HepG2 (cell line): ENCODE results near the gene RPS8. TPM values are rescaled to one million over a fixed set of nuclear protein-coding genes. Genes with fewer than 3 reads are reported as not detected.

ENCODE experiments used
- DBP ChIP-seq: sonication (generic); formaldehyde crosslinking; IDR thresholded peaks from 2 replicates; pipeline ENCODE4 v1.4.0; 2020; ENCODE audit warnings: missing genetic modification reagents; ENCODE audit errors: not compliant biosample characterization
- KMT2B ChIP-seq: IDR thresholded peaks from 2 replicates; pipeline ENCODE4 v1.6.1; 2016; ENCODE audit warnings: missing genetic modification reagents, missing compliant biosample characterization
- MAX ChIP-seq: IDR thresholded peaks from 2 replicates; pipeline ENCODE4 v1.6.1; 2012; ENCODE audit warnings: inconsistent platforms
- PAF1 ChIP-seq: IDR thresholded peaks from 2 replicates; pipeline ENCODE4 v1.6.1; 2016; ENCODE audit warnings: missing genetic modification reagents, missing compliant biosample characterization
- POLR2G ChIP-seq: fragments of 200-400 bp; formaldehyde crosslinking; IDR thresholded peaks from 2 replicates; pipeline ENCODE4 v1.6.1; 2018; ENCODE audit warnings: mild to moderate bottlenecking, low read depth, low read length, moderate library complexity
- RBAK ChIP-seq: sonication (generic); formaldehyde crosslinking; IDR thresholded peaks from 2 replicates; pipeline ENCODE4 v1.5.1; 2020; ENCODE audit warnings: mild to moderate bottlenecking, missing genetic modification reagents
- SCMH1 ChIP-seq: sonication (generic); formaldehyde crosslinking; IDR thresholded peaks from 2 replicates; pipeline ENCODE4 v1.9.0; 2021; ENCODE audit warnings: missing genetic modification reagents, mild to moderate bottlenecking, borderline replicate concordance
- TEAD3 ChIP-seq: optimal IDR thresholded peaks from 2 replicates; pipeline ENCODE3; 2016; ENCODE audit warnings: borderline replicate concordance
- ZBTB34 ChIP-seq: sonication (generic); formaldehyde crosslinking; IDR thresholded peaks from 2 replicates; pipeline ENCODE4 v1.8.0; 2022; ENCODE audit warnings: mild to moderate bottlenecking, missing genetic modification reagents
- ZNF101 ChIP-seq: sonication (generic); formaldehyde crosslinking; IDR thresholded peaks from 2 replicates; pipeline ENCODE4 v1.4.0; 2020; ENCODE audit warnings: mild to moderate bottlenecking, low read depth, missing genetic modification reagents, borderline replicate concordance
- ZNF296 ChIP-seq: sonication (generic); formaldehyde crosslinking; conservative IDR thresholded peaks from 2 replicates; pipeline ENCODE4 v1.5.0; 2020; ENCODE audit warnings: mild to moderate bottlenecking, missing genetic modification reagents
- ZNF609 ChIP-seq: sonication (generic); formaldehyde crosslinking; IDR thresholded peaks from 2 replicates; pipeline ENCODE4 v1.4.0; 2020; ENCODE audit warnings: mild to moderate bottlenecking, missing genetic modification reagents, borderline replicate concordance
- ZSCAN29 ChIP-seq: sonication (generic); formaldehyde crosslinking; conservative IDR thresholded peaks from 2 replicates; pipeline ENCODE4 v1.4.0; 2020; ENCODE audit warnings: mild to moderate bottlenecking, missing genetic modification reagents
- polyA plus RNA-seq, 8 experiments: library from polyadenylated mRNA; depleted of rRNA in 3 of 8; stranded (reverse) in 7 of 8; unstranded in 1 of 8; fragments of >200 nt; fragmentation: Illumina TruSeq in 4 of 8; extraction: Trizol in 4 of 8; gene quantifications; 2 replicates each; pipeline versions ENCODE4 v1.2.1 to v1.2.3, GENCODE V29; 2011 to 2016; ENCODE audit warnings: low read depth in 4 of 8, missing spikeins in 1 of 8, mixed read lengths in 1 of 8; ENCODE audit not compliant: insufficient read depth in 1 of 8
- total RNA-seq, 5 experiments: library from RNA; depleted of rRNA; stranded (reverse); fragments of >200 nt; fragmentation: Illumina TruSeq; extraction: Trizol; gene quantifications; 2 replicates each; pipeline ENCODE4 v1.2.3, GENCODE V29; 2016; ENCODE audit warnings: low read depth in 1 of 5
- TF ChIP-seq, protein P1 (sequence below): sonication (generic); formaldehyde crosslinking; IDR thresholded peaks from 2 replicates; pipeline ENCODE4 v1.5.0; 2020; ENCODE audit warnings: mild to moderate bottlenecking, missing genetic modification reagents, borderline replicate concordance
- TF ChIP-seq, protein P2 (sequence below): sonication (generic); formaldehyde crosslinking; IDR thresholded peaks from 2 replicates; pipeline ENCODE4 v1.9.0; 2021; ENCODE audit warnings: missing genetic modification reagents, borderline replicate concordance

The RPS8 gene
- total and polyA plus RNA-seq, 2 of the 13 experiments (the other 11 are each of a cell fraction or from before 2014, with no cell fraction given): 2,628 to 2,822 TPM

DNA sequence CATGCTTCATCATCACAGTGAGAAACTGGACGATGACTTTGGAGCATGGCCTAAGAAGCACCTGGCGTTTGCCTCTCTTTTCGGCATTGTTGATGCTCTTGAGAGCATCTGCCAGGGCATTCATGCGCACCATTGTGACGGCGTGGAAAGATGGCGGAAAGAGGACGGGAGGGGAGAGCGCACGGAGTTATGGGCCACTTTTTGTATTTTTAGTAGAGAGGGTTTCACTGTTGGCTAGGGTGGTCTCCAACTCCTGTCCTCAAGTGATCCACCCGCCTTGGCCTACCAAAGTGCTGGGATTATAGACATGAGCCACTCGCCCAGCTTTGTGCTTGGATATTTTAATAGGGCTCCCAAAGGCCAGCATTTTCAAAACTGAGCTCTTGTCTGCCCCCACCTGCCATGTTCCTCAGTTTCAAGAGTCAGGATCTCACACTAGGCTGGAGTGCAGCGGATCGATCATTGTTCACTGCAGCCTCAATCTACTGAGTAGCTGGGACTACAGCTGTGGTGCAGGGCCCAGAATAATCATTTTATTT lies 5.3 kb downstream of the RPS8 start (continued):
- TF ChIP-seq ZSCAN29: no peak
- TF ChIP-seq TEAD3 (CRISPR knock-in tag): peak; percentile 14
- TF ChIP-seq DBP (CRISPR knock-in tag): no peak
- no peak for TF ChIP-seq RBAK
- TF ChIP-seq POLR2G: peak; percentile 59
- no peak for TF ChIP-seq MAX
- TF ChIP-seq, protein P1, sequence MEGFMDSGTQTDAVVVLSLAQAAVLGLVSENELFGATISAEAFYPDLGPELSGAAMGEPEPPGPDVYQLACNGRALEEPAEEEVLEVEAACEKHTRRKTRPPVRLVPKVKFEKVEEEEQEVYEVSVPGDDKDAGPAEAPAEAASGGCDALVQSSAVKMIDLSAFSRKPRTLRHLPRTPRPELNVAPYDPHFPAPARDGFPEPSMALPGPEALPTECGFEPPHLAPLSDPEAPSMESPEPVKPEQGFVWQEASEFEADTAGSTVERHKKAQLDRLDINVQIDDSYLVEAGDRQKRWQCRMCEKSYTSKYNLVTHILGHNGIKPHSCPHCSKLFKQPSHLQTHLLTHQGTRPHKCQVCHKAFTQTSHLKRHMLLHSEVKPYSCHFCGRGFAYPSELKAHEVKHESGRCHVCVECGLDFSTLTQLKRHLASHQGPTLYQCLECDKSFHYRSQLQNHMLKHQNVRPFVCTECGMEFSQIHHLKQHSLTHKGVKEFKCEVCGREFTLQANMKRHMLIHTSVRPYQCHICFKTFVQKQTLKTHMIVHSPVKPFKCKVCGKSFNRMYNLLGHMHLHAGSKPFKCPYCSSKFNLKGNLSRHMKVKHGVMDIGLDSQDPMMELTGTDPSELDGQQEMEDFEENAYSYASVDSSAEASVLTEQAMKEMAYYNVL: no peak
- no peak for TF ChIP-seq ZBTB34 (CRISPR knock-in tag)
- no peak for TF ChIP-seq ZNF101 (CRISPR knock-in tag)
- TF ChIP-seq PAF1: 0 out of 2 replicates have a peak, but pooled peaks have one; percentile 46
- TF ChIP-seq, protein P2, sequence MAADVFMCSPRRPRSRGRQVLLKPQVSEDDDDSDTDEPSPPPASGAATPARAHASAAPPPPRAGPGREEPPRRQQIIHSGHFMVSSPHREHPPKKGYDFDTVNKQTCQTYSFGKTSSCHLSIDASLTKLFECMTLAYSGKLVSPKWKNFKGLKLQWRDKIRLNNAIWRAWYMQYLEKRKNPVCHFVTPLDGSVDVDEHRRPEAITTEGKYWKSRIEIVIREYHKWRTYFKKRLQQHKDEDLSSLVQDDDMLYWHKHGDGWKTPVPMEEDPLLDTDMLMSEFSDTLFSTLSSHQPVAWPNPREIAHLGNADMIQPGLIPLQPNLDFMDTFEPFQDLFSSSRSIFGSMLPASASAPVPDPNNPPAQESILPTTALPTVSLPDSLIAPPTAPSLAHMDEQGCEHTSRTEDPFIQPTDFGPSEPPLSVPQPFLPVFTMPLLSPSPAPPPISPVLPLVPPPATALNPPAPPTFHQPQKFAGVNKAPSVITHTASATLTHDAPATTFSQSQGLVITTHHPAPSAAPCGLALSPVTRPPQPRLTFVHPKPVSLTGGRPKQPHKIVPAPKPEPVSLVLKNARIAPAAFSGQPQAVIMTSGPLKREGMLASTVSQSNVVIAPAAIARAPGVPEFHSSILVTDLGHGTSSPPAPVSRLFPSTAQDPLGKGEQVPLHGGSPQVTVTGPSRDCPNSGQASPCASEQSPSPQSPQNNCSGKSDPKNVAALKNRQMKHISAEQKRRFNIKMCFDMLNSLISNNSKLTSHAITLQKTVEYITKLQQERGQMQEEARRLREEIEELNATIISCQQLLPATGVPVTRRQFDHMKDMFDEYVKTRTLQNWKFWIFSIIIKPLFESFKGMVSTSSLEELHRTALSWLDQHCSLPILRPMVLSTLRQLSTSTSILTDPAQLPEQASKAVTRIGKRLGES (CRISPR knock-in tag): no peak
- TF ChIP-seq ZNF296 (CRISPR knock-in tag): no peak
- no peak for TF ChIP-seq SCMH1 (CRISPR knock-in tag)
- no peak for TF ChIP-seq ZNF609
- TF ChIP-seq KMT2B (CRISPR knock-in tag): no peak
